Stomach (tissue), 9 donors: Measurements from ENCODE around the gene NCKAP5. TPM values are rescaled to one million over a fixed set of nuclear protein-coding genes. Genes with fewer than 3 reads are reported as not detected.

Source experiments
- DNase-seq, 2 donors: peaks; one replicate each; pipeline versions ENCODE4 v3.0.0 to v3.0.0-alpha.2; 2013 to 2019
- H3K27ac ChIP-seq, 5 donors: fragments of 200-600 bp in 4 of 5; sonication (generic) in 4 of 5; one replicate each; pipeline ENCODE4 v1.5.1; 2013 to 2019; ENCODE audit warnings: mild to moderate bottlenecking in 1 of 5, moderate library complexity in 1 of 5
- H3K27me3 ChIP-seq, 3 donors: fragments of 200-600 bp; sonication (generic); one replicate each; pipeline ENCODE4 v1.5.1; 2017 to 2019; ENCODE audit warnings: mixed run types in 1 of 3
- H3K36me3 ChIP-seq, 4 donors: fragments of 200-600 bp; sonication (generic); 1 replicate in 3 of 4; 2 replicates in 1 of 4; pipeline ENCODE4 v1.5.1; 2016 to 2019
- H3K4me1 ChIP-seq, 4 donors: fragments of 200-600 bp; sonication (generic); one replicate each; pipeline ENCODE4 v1.5.1; 2016 to 2019
- H3K4me3 ChIP-seq, 4 donors: fragments of 200-600 bp; sonication (generic) in 3 of 4; one replicate each; pipeline ENCODE4 v1.5.1; 2016 to 2019; ENCODE audit warnings: mild to moderate bottlenecking in 1 of 4
- H3K9me3 ChIP-seq, 4 donors: fragments of 200-600 bp; sonication (generic); one replicate each; pipeline ENCODE4 v1.5.1; 2016 to 2019
- EP300 ChIP-seq: sonication (generic); formaldehyde crosslinking; IDR thresholded peaks from one replicate; pipeline ENCODE4 v1.6.1; 2017; ENCODE audit warnings: antibody characterized with exemption
- POLR2A ChIP-seq, 4 donors: fragments of 450-650 bp; IDR thresholded peaks; one replicate each; pipeline ENCODE4 v1.6.1; 2016; ENCODE audit warnings: antibody characterized with exemption in 4 of 4, control low read depth in 2 of 4, mild to moderate bottlenecking in 1 of 4, moderate library complexity in 1 of 4
- POLR2AphosphoS5 ChIP-seq, 3 donors: sonication (generic); formaldehyde crosslinking; IDR thresholded peaks; one replicate each; pipeline ENCODE4 v1.6.1; 2016; ENCODE audit warnings: antibody characterized with exemption in 3 of 3
- WGBS, 5 donors: extraction: QIAGEN DNeasy Blood & Tissue Kit in 3 of 5; methylation state at CpG; one replicate each; pipeline versions ENCODE4 v1.1.5 to v1.1.7; 2013 to 2018; 5-methylcytosine and 5-hydroxymethylcytosine counted together
- intact Hi-C: fragments of 100-400 bp; cut with DNase I; formaldehyde crosslinking; loops from one replicate; pipeline ENCODE4 v1.15.1; 2023; ENCODE audit warnings: low total_unique reads
- polyA plus RNA-seq, 3 donors: library from polyadenylated mRNA; stranded (reverse); fragments of 200-250 nt; gene quantifications; one replicate each; pipeline ENCODE4 v1.2.3, GENCODE V29; 2013
- total RNA-seq, 5 donors: library from RNA; depleted of rRNA; stranded (reverse); fragments of >200 nt; gene quantifications; one replicate each; pipeline versions ENCODE4 v1.1.0 to v1.2.3, GENCODE V29; 2014 to 2016
- TF ChIP-seq, protein P1 (sequence below), 7 experiments: fragments of 450-650 bp in 4 of 7; fragments of 200-600 bp in 3 of 7; sonication (generic) in 3 of 7; IDR thresholded peaks; one replicate each; pipeline ENCODE4 v1.5.1; 2016 to 2019; ENCODE audit warnings: antibody characterized with exemption in 7 of 7, control low read depth in 2 of 7, mild to moderate bottlenecking in 1 of 7
- donor health status: healthy with polysubstance abuse.
- donor health status: Bipolar disorder and iron deficiency.
- donor health status: healthy.

Gene NCKAP5
- total and polyA plus RNA-seq, 8 donors: 0.58 to 8.0 (median 1.6) TPM; not detected in 1

DNA sequence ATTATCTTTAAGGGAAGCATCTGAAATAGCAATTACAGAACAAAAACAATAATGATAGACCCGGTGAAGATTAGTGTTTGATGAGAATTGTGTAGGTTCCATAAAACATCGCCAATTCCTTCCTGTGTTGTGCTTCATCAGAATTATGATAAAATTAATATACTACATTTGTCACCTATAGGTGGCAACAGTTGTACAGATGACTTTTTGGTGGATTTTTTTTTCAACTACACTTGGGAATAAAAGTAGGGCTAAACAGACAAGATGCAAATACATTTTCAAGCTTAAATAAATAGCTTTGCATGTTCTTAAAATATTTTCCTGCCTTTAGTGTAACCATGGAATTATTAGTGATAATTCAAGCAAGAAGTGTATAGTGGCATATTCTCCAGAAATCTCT lies 891.3 kb downstream of the NCKAP5 start:
- Histone ChIP-seq H3K36me3 (no peaks in the 10 kb centered on the region), H3K4me3 (no peak overlapping the region), H3K27ac (no peak overlapping the region), H3K9me3 (no peaks in the 10 kb centered on the region), H3K4me1 (no peaks in the 10 kb centered on the region), H3K27me3 (peaks cover 0 to 10% (median 0%) of the 10 kb centered on the region in 3 donors)
- 51 to 58% (median 57%) methylated on average over 2 of the region's 2 CpGs for WGBS, 5 donors
- DNase-seq: no peak
- intact Hi-C loops: no loop called here
- TF ChIP-seq, protein P1, sequence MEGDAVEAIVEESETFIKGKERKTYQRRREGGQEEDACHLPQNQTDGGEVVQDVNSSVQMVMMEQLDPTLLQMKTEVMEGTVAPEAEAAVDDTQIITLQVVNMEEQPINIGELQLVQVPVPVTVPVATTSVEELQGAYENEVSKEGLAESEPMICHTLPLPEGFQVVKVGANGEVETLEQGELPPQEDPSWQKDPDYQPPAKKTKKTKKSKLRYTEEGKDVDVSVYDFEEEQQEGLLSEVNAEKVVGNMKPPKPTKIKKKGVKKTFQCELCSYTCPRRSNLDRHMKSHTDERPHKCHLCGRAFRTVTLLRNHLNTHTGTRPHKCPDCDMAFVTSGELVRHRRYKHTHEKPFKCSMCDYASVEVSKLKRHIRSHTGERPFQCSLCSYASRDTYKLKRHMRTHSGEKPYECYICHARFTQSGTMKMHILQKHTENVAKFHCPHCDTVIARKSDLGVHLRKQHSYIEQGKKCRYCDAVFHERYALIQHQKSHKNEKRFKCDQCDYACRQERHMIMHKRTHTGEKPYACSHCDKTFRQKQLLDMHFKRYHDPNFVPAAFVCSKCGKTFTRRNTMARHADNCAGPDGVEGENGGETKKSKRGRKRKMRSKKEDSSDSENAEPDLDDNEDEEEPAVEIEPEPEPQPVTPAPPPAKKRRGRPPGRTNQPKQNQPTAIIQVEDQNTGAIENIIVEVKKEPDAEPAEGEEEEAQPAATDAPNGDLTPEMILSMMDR (IDR thresholded peaks at IDR 0.05): no peak
- TF ChIP-seq POLR2A (IDR thresholded peaks at IDR 0.05): no peak
- no peak for TF ChIP-seq POLR2AphosphoS5 (IDR thresholded peaks at IDR 0.05)
- TF ChIP-seq EP300: no peak

DNA sequence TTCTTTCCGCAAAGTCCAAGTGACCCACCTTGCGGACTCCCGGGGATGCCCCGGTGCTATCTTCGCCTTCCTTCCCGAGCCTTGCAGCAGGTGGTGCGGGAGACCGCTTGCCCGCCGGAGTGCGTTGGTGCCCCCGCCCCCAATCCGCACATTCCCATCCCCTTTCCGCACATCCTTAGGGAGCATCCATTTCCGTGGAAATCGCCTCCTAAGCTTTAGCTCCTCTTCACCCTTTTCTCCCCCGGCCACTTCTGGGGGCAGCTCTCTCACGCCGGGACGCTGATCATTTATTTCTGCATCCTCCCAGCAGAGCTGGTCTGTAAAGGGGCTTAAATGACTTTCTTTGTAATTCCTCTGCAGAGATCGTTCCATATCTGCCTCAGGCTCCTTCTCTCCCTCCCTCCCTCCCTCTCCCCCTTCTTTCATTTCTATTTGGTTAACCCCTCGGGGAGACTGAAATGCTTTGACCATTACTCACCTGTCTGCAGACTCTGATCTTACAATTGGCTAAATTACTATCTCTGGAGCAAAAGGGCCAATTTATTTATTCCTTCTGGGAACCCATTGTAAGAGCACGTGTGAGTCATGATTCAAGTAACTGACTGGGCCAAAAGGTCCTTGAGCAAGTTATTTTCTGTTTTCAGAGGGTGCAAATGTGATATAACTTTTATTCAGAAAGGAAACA lies 897.0 kb downstream of the NCKAP5 start:
- Histone ChIP-seq H3K9me3 (no peaks in the 10 kb centered on the region), H3K27me3 (peaks cover 10 to 46% (median 38%) of the 10 kb centered on the region in 3 donors), H3K27ac (no peak overlapping the region), H3K4me1 (peaks cover 26 to 39% (median 36%) of the 10 kb centered on the region in 4 donors), H3K36me3 (no peaks in the 10 kb centered on the region), H3K4me3 (peak overlapping the region; percentile 50 to 74 (median 56))
- 10 to 20% (median 17%) methylated on average over 23 of the region's 23 CpGs for WGBS, 5 donors
- peak in 1 of 2 donors; percentile 32 for DNase-seq
- intact Hi-C loops: no loop called here
- TF ChIP-seq, protein P1 (IDR thresholded peaks at IDR 0.05): no peak
- TF ChIP-seq EP300 (no peak), POLR2AphosphoS5 (IDR thresholded peaks at IDR 0.05) (peak in 1 of 3 donors; percentile 22), POLR2A (IDR thresholded peaks at IDR 0.05) (no peak)

DNA sequence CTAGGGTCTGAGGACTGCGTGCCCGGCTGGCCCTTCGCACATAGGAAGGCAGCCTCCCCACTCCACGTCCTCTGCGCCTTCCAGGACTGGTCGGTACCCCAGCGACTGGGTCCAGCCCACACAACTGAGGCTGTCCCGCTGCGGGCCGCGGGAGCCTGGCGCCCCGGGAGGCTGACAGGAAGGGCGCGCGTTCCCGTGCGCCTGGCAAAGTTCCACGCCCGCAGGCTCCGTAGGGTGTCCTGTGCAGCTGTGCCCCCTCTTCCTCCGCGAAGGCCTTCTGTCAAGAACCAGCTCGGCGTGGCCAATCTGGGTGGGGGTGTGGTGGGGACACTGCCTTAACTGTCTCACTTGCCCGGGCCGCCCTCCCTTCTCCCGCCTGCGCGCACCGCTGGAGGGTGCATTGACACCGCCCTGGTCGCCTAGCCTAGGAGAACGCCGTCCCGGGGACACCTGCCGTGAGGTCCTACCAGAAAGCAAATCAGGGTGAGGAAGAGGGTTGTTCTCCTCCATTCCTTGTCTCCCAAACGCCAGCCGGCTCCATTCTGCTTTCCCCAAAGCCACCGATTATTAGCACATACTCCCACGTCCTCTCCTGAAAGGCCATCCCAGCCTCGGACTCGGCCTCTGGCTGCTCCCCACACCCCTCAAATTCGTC lies 897.6 kb downstream of the NCKAP5 start:
- intact Hi-C loops: no loop called here
- no peaks in the 10 kb centered on the region for H3K9me3 ChIP-seq
- peaks cover 10 to 46% (median 38%) of the 10 kb centered on the region in 3 donors for H3K27me3 ChIP-seq
- DNase-seq: peak in 1 of 2 donors; percentile 58
- H3K4me3 ChIP-seq: peak overlapping the region; percentile 50 to 74 (median 56)
- peaks cover 26 to 39% (median 36%) of the 10 kb centered on the region in 4 donors for H3K4me1 ChIP-seq
- H3K36me3 ChIP-seq: no peaks in the 10 kb centered on the region
- TF ChIP-seq POLR2AphosphoS5 (IDR thresholded peaks at IDR 0.05) (no peak), POLR2A (IDR thresholded peaks at IDR 0.05) (no peak)
- TF ChIP-seq, protein P1 (IDR thresholded peaks at IDR 0.05): no peak
- H3K27ac ChIP-seq: no peak overlapping the region
- WGBS, 5 donors: 0 to 6% (median 2%) methylated on average over 23 to 44 of the region's 44 CpGs

DNA sequence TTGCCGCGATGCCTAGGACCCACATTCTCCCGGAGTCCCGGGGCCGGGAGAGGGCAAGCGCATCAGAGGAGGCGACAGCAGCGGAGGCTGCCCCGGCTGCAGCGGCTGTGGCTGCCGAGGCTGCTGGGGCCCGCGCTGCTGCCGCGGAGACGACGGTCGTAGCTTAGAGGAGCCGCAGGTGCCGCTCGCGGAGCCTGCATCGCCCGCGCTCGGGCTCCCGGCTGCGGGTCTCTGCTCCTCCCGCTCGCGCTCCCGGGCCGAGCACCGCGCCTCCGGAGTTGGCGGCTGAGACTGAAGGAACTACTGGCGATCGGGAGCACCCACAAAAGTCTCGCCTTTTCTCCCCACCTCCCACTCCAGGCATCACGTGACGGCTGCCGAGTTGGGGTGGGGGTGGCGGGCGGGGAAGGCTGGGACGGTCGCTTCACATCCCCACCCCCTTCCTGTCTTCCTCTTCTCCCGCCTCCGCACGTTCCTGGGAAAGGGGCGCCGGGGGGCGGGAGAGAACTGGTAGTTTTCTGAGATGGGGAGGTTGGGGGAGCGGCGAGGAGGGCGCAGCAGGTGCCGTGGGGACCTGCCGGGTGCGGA lies 898.3 kb downstream of the NCKAP5 start, which contains the start of gene LYPD1:
LYPD1 (minus strand) TSS at position 298 of the 588 bp plus-strand sequence; CDS start at position 25, 273 bp downstream.
- TF ChIP-seq, protein P1 (IDR thresholded peaks at IDR 0.05): no peak
- TF ChIP-seq POLR2A (IDR thresholded peaks at IDR 0.05) (no peak), EP300 (no peak), POLR2AphosphoS5 (IDR thresholded peaks at IDR 0.05) (no peak)
- Histone ChIP-seq H3K27ac (no peak within 1 kb of the TSS), H3K27me3 (peaks cover 10 to 46% (median 38%) of the 10 kb centered on the region in 3 donors), H3K36me3 (no peaks in the 10 kb centered on the region), H3K4me3 (peak within 1 kb of the TSS; percentile 50 to 74 (median 56)), H3K4me1 (peaks cover 26 to 39% (median 36%) of the 10 kb centered on the region in 4 donors), H3K9me3 (no peaks in the 10 kb centered on the region)
- 1 to 2% (median 1%) methylated on average over 25 to 59 of the region's 59 CpGs for WGBS, 5 donors
- peak in 1 of 2 donors; percentile 66 for DNase-seq
- intact Hi-C loops: no loop called here
